GM21390 (cell line): Measurements from ENCODE around the gene EIF2B2.
A peak's percentile ranks its signal among the peaks of the same experiment; 100 is the strongest.

Experiments
- ATAC-seq: cut with Tn5 transposase; IDR thresholded peaks from one replicate; pipeline ENCODE4 v1.9.1; 2021; ENCODE audit not compliant: unreplicated experiment

EIF2B2 gene

DNA sequence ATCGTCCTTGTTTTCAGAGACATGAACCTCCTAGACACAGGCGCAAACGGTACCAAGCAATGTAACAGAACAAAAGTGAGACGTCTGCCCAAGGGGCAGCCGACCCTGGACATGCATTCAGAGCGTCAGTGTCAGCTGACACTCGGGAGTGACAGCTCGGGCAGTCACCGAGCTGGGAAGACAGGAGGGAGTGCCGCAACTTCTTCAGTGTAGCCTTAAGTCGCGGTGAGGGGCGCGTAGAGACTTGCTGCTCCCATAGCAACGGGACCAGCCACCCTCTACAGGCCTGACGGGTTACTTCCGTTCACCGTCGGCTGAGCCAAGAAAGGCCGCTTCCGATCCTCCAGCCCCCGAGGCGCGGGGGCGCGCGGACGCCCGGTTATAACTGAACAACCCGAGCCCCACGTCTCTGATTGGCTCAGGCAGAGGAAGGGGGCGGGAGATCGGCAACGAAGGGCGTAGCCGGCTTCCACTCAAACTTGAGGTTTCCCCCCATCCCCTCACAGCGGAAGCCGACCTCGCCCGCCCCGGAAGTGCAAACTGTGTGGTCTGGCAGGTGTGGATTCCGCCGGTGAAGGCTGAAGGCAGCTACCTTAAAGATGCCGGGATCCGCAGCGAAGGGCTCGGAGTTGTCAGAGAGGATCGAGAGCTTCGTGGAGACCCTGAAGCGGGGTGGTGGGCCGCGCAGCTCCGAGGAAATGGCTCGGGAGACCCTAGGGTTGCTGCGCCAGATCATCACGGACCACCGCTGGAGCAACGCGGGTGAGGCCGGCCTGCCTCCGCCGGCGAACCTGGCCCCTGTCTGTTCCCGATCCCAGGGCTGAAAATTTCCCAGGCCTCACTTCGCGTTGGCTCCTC lies at the start of gene EIF2B2:
Gene EIF2B2, plus strand, starts transcription at position 530 of the 858 bp plus-strand sequence. Its CDS starts 70 bp downstream, at position 600.
- ATAC-seq, result peak; percentile 97

- no peak for ATAC-seq
Measured at GRCh38 chr14:74953686-74954085, 49.0 kb upstream of the EIF2B2 start.

- ATAC-seq, result no peak
Measured at GRCh38 chr14:74954232-74954946, 48.3 kb upstream of the EIF2B2 start.

- no peak for ATAC-seq
Measured at GRCh38 chr14:74954947-74955228, 47.8 kb upstream of the EIF2B2 start.

- ATAC-seq, result no peak
Measured at GRCh38 chr14:74955229-74956026, 47.3 kb upstream of the EIF2B2 start, which contains the start of gene PGF. PGF (minus strand) TSS chr14:74955597; CDS start chr14:74955242, 355 bp downstream.

- no peak for ATAC-seq
Measured at GRCh38 chr14:74956027-74956279, 46.8 kb upstream of the EIF2B2 start.

- no peak for ATAC-seq
Measured at GRCh38 chr14:74956280-74957072, 46.2 kb upstream of the EIF2B2 start.

DNA sequence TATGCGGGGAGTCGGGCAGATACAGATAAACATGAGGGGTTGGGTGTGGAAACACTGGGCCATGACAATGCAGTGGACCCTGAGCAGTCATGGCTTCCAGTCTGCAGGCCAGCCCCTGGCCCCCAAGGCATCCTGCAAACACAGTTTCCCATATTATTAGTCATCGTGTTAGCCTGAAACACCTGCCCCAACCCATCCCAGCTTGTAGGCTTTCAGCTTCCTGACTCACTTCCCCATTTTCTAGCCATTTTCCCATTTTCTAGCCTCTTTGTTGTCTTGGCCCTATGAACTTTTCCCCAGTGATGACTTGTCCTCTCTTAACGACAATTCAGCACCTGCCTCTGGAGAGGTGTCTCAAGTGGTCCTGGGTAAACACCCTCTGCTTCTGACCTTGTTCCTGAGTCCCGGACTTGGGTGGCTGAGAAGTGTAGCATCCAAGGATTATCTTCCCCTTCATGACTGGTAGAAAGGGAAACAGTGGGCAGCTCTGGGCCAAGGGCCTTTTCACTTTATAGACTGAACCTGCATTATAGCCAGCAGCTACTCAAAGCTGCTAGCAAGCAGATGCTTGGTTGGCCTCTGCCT lies 43.0 kb upstream of the EIF2B2 start:
- ATAC-seq, result no peak

GRCh38 chr14:74960736-74961135 lies 42.0 kb upstream of the EIF2B2 start:
- no peak for ATAC-seq

- no peak for ATAC-seq
Measured at GRCh38 chr14:74961238-74961911, 41.3 kb upstream of the EIF2B2 start.

DNA sequence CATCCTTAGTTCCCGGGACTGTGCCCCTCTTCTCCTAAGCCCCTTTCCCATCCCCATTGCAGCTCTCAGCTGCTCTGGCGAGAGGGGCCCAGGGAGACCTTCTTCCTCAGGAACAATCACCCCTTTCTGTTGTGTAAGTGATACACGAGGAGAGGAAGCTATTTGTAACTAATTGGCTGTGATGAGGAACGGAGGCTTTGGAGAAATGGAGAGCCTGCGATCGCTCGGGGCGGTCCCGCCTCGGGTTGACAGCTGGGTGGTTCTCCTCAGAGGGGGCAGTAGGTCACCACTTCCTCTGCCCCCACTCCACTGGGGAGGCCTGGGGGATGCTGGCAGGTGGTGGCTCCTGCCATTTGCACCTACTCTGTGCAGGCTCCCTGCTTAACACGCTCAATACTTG lies 40.7 kb upstream of the EIF2B2 start:
- no peak for ATAC-seq

- ATAC-seq, result no peak
Measured at GRCh38 chr14:74962493-74962892, 40.2 kb upstream of the EIF2B2 start.

DNA sequence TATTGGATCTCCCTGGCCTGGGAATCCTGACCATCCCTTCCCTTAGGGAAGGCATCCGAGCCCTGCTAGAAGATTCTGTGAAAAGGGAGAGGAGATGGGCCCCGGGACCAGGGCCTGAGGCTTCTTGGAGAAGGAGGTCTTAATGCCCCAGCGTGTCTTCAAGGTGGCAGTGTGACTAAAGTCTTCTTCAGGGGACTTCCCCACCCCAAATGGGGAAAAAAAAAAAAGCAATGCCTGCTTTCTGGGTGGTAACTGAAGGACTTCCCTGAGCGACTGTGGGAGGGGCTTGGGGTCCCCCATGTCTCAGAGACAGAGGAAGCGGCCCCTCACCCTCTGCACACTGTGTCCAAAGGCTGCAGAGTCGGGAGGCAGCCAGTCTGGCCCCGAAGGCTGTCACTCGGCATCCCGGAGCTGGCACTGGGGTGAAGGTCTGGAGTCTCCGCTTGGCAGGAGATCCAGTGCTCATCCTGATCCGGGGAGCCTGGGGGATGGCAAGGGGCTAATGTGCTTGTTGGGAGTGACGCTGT lies 39.5 kb upstream of the EIF2B2 start:
- no peak for ATAC-seq

DNA sequence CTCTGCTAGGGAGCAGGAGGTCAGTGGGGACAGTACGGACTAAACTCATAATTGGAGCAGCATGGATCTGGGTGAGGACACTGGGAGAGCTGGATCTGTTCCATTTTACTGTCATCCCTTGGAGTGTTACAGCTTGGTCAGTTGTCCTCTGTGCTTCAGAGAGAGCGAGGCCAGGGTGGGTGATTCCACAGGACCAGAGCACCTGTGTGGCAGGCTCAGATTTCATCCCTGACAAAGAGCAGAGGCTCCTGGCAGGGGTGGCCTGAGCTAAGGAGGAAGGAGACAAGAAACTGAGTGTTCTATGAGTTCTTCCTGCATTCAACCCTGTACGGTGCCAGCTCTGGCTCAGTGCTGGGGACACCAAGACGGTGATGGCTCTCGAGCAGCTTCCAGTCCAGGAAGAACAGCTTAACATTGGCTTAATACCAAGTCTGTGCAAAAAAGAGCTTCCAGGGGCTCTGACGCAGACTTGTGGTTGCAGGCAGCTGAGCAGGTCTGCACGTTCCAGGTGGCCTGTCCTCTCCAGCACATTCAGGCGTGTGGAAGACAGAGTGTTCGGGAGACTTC lies 38.9 kb upstream of the EIF2B2 start:
- ATAC-seq, result no peak

DNA sequence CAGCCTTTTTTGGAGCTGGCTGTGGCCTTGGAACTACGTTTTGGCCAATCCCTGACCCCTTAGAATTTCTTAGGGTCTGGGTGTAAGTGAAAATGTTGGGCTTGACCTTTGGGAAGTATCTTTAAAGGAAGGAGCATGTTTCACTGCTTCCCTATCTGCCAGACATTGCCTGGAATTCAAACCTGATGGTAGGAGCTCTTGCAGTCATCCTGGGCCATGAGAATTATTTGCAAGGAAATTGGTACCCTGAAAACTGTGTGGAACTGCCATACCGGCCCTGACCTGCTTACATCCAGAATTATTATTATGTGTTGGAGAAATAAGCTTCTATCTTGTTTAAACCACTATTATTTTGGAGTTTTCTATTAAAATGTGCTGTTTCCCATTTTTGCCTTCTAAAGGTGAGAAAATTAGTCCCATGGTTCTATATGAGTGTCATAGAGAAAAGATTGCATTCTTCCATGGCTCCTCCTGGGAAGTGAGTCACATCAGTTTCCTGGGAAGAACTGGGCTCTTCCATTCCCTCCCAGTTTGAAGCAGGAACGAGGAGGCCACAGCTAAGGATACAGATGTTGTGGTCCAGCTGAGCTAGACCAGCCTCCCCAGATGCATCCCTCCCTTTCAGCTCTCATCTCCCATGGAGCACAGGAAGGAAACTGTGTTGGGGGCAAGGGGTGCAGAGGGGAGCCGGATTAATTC lies 37.8 kb upstream of the EIF2B2 start:
- ATAC-seq, result no peak

DNA sequence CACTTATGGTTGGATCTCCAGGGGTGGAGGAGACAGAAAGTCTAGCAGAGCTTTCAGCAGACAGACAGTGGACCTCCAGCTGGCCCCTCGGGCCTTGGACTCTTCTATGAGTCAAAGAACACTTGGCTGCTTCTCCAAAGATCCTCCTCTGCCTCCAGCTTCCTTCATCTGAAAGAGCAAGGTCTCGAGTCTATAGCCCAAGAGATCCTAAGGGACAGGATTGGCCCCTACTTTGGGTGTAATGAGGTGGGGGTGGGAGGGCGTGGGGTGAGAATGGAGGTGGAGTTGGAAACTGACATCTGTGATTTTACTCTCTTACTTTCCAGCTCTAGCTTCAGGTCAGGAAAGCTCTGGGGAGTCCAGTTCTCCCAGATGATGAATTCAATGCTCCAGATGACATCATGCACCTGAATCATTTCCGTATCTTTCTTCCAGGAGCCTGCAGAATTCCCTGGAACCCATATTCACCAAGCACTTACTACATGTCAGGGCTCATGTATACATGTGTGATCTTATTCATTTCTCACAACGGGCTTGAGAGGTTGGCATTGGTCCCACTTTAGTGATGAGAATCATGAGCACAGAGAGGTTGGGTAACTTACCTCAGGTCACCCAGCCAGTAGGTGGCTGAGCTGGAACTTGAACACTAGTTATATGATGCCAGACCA lies 37.1 kb upstream of the EIF2B2 start:
- no peak for ATAC-seq

DNA sequence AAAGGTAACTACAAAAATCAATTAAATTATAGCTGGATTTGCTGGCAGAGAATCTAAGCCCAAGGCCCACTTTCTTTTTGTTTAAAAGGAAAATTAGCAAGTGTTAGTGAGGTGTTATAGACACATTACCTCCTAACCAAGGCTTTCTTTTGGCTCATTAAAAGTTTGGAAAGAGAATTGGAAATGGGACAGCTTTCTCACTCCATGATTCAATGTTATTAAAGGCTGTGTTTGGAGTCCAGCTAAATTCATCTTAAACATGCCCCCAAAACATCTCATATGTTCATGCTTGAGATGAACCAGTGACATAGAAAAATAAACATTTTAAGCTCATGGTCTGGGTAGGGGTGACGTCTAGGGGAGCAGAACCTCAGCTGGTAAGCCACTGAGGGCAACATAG lies 33.9 kb upstream of the EIF2B2 start:
- ATAC-seq, result no peak

- no peak for ATAC-seq
Measured at GRCh38 chr14:74973003-74973653, 29.6 kb upstream of the EIF2B2 start.
